NK-92 treated with Interleukin-12 subunit alpha and Interleukin-12 subunit beta, amount 100 ng/mL, for 24 hours (cell line): ENCODE results near the gene PREX1.

Source experiments
- DNase-seq: peaks from one replicate; lab custom pipeline; 2025; lab: John Stamatoyannopoulos, UW

Gene PREX1

GRCh38 chr20:48619126-48620101, 208.4 kb downstream of the PREX1 start:
- DNase-seq, result no peak

GRCh38 chr20:48618631-48619030, 209.2 kb downstream of the PREX1 start:
- no peak for DNase-seq

GRCh38 chr20:48618052-48618451, 209.7 kb downstream of the PREX1 start:
- no peak for DNase-seq

GRCh38 chr20:48617481-48617880, 210.3 kb downstream of the PREX1 start:
- DNase-seq, result no peak

- DNase-seq, result no peak
These were observed 211.3 kb downstream of the PREX1 start for GRCh38 chr20:48616481-48616880.

- DNase-seq, result no peak
These were observed 211.9 kb downstream of the PREX1 start for GRCh38 chr20:48615871-48616270.

GRCh38 chr20:48614593-48615274, 213.1 kb downstream of the PREX1 start:
- DNase-seq, result no peak

GRCh38 chr20:48613926-48614325, 213.9 kb downstream of the PREX1 start:
- no peak for DNase-seq

- no peak for DNase-seq
These were observed 215.5 kb downstream of the PREX1 start for GRCh38 chr20:48612335-48612734.

GRCh38 chr20:48610996-48611395, 216.8 kb downstream of the PREX1 start:
- DNase-seq, result no peak

- no peak for DNase-seq
These were observed 218.3 kb downstream of the PREX1 start for GRCh38 chr20:48609491-48609978.

GRCh38 chr20:48608756-48609155, 219.0 kb downstream of the PREX1 start:
- DNase-seq, result no peak

GRCh38 chr20:48607544-48607865, 220.3 kb downstream of the PREX1 start:
- no peak for DNase-seq

GRCh38 chr20:48606841-48607543, 220.8 kb downstream of the PREX1 start:
- no peak for DNase-seq

- DNase-seq, result no peak
These were observed 221.5 kb downstream of the PREX1 start for GRCh38 chr20:48606172-48606840.

GRCh38 chr20:48605364-48606171, 222.2 kb downstream of the PREX1 start:
- no peak for DNase-seq

GRCh38 chr20:48604936-48605335, 222.9 kb downstream of the PREX1 start:
- DNase-seq, result no peak

- no peak for DNase-seq
These were observed 223.4 kb downstream of the PREX1 start for GRCh38 chr20:48604426-48604825.

GRCh38 chr20:48603819-48604405, 223.9 kb downstream of the PREX1 start:
- DNase-seq, result no peak

- no peak for DNase-seq
These were observed 224.5 kb downstream of the PREX1 start for GRCh38 chr20:48603116-48603818.
